ENCODE results near the gene ARHGAP23.

The ARHGAP23 gene

GRCh38 chr17:38557396-38557795, 129.1 kb downstream of the ARHGAP23 start (continued):
- TF ChIP-seq, protein P1, sequence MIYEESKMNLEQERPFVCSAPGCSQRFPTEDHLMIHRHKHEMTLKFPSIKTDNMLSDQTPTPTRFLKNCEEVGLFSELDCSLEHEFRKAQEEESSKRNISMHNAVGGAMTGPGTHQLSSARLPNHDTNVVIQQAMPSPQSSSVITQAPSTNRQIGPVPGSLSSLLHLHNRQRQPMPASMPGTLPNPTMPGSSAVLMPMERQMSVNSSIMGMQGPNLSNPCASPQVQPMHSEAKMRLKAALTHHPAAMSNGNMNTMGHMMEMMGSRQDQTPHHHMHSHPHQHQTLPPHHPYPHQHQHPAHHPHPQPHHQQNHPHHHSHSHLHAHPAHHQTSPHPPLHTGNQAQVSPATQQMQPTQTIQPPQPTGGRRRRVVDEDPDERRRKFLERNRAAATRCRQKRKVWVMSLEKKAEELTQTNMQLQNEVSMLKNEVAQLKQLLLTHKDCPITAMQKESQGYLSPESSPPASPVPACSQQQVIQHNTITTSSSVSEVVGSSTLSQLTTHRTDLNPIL (CRISPR knock-in tag; IDR thresholded peaks at IDR 0.05; ENCODE audit: low read depth), result no peak
- TF ChIP-seq PATZ1 (CRISPR knock-in tag; IDR thresholded peaks at IDR 0.05; ENCODE audit: borderline replicate concordance) (no peak), GLIS3 (CRISPR knock-in tag; IDR thresholded peaks at IDR 0.05) (no peak), ZFP30 (CRISPR knock-in tag; IDR thresholded peaks at IDR 0.05) (no peak), ZNF70 (CRISPR knock-in tag; IDR thresholded peaks at IDR 0.05) (no peak)

DNA sequence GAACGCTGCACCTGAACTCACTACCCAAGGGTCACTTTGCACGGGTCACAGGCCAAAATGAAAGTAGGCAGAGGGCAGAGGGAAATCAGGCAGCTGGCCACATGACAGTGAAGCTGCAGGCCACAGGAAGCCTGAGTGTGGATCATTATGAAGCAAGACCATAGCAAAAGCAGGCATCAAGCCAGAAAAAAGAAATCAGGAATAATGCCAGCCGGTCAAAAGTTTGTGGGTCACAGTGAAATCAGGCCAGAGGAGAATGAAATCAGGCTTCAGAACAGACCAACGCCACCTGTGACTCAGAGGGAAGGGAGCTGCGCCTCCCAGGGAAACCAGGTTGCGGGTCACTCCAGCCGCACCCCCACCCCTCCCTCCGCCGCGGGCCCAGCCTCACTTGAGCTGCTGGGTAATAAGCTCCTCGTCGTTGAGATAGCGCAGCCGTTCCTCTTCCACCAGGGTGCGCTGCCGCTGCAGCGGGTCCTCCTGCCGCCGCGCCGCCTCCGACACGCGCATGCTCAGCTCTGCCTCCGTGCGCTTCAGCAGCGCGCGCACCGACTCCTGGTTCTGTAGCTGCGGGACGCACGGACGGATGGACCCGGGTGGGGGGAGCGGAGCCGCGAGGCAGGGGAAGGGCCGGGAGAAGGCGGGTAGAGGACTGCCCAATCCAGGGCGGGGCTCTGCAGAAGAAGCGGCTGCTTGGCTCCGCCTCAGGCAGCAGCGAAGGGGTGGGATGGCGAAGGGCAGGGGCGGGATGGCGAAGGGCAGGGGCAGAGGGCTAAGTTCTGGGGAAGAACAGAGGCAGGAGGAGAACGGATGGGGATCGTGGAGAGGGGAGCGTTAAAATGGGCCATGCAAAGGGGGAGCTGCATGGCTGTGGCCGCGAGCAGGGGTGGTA, 129.8 kb downstream of the ARHGAP23 start:
- TF ChIP-seq OSR1 (CRISPR knock-in tag; IDR thresholded peaks at IDR 0.05), result no peak
- no peak for TF ChIP-seq ZNF70 (CRISPR knock-in tag; IDR thresholded peaks at IDR 0.05)
- no peak for TF ChIP-seq ESRRG (CRISPR knock-in tag; IDR thresholded peaks at IDR 0.05)
- no peak for TF ChIP-seq TSHZ2 (CRISPR knock-in tag; IDR thresholded peaks at IDR 0.05)
- no peak for TF ChIP-seq ZNF565 (CRISPR knock-in tag; conservative IDR thresholded peaks at IDR 0.05; ENCODE audit: low read depth)
- TF ChIP-seq BACH2 (CRISPR knock-in tag; IDR thresholded peaks at IDR 0.05; ENCODE audit: borderline replicate concordance), result no peak
- TF ChIP-seq TCF4 (CRISPR knock-in tag; IDR thresholded peaks at IDR 0.05; ENCODE audit: borderline replicate concordance), result no peak
- no peak for TF ChIP-seq ISL1 (CRISPR knock-in tag; IDR thresholded peaks at IDR 0.05)
- no peak for TF ChIP-seq ZNF8 (CRISPR knock-in tag; IDR thresholded peaks at IDR 0.05)
- peak; percentile 94 for ATAC-seq

DNA sequence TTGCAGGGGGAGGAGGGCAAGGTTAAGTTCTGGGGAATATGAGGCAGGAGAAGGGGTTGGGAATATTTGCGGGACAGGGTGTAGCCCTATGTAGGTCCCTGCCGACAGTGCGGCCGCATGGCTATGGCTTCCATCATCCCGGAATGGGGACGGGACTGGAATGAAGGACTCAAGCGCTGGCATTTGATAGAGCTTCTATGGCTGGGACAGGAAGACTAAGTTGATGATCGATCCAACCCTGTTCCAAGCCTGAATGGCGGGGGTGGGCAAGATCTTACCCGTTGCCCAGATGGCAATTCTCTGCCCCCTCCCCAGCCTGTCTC, 130.4 kb downstream of the ARHGAP23 start:
- TF ChIP-seq ZFP3 (CRISPR knock-in tag; IDR thresholded peaks at IDR 0.05) (no peak), CSDC2 (CRISPR knock-in tag; IDR thresholded peaks at IDR 0.05) (no peak)
- no peak; the same call in 2 of the 3 replicates for ATAC-seq

DNA sequence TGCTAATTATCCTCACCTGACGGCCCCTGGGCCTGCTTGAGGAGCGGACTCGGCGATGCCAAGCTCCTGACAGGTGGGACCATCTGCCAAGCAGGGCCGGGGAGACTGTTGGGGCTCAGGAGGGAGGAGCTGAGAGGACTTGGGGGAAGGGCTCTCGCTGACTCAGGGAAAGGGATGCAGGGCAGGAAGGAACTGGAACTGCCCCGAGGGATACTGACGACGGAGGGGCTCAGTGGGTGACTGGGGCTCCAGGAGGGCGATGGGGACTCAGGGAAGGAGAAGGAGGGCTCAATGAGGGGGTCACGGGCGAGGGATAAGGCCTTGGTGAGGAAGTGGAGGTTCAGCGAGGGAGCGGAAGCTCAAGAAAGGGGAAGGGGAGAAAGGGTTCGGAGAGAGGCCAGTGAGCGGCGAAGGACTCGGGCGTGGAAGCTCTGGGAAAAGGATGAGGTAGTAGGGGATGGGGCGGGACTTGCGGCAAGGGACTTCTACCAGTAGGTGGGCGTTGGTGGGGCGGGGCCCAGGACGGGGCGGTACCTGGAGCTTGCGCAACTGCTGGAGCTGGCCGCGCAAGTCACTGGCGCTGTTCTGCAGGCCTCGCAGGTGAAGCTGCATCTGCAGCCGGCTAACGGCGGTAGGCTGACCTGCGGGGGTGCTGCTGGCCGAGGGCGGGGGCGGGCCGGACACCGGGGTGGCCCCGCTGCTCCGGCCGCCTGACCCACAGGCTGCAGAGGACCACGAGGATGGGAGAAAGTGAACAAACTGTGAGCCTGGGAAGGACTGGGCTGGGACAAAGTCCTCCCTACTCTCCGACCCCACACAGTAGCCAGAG, 131.0 kb downstream of the ARHGAP23 start:
- ATAC-seq, result no peak
- TF ChIP-seq ZFP3 (CRISPR knock-in tag; IDR thresholded peaks at IDR 0.05) (no peak), ZC3H10 (CRISPR knock-in tag; IDR thresholded peaks at IDR 0.05) (no peak), SNAI2 (CRISPR knock-in tag; IDR thresholded peaks at IDR 0.05) (no peak), TSHZ2 (CRISPR knock-in tag; IDR thresholded peaks at IDR 0.05) (no peak), PPARA (CRISPR knock-in tag; IDR thresholded peaks at IDR 0.05; ENCODE audit: borderline replicate concordance) (no peak), GLIS3 (CRISPR knock-in tag; IDR thresholded peaks at IDR 0.05) (no peak), ZNF8 (CRISPR knock-in tag; IDR thresholded peaks at IDR 0.05) (no peak), ZNF70 (CRISPR knock-in tag; IDR thresholded peaks at IDR 0.05) (no peak), PATZ1 (CRISPR knock-in tag; IDR thresholded peaks at IDR 0.05; ENCODE audit: borderline replicate concordance) (no peak), OSR1 (CRISPR knock-in tag; IDR thresholded peaks at IDR 0.05) (no peak)
- TF ChIP-seq, protein P1 (CRISPR knock-in tag; IDR thresholded peaks at IDR 0.05; ENCODE audit: low read depth), result no peak
- TF ChIP-seq, protein P2, sequence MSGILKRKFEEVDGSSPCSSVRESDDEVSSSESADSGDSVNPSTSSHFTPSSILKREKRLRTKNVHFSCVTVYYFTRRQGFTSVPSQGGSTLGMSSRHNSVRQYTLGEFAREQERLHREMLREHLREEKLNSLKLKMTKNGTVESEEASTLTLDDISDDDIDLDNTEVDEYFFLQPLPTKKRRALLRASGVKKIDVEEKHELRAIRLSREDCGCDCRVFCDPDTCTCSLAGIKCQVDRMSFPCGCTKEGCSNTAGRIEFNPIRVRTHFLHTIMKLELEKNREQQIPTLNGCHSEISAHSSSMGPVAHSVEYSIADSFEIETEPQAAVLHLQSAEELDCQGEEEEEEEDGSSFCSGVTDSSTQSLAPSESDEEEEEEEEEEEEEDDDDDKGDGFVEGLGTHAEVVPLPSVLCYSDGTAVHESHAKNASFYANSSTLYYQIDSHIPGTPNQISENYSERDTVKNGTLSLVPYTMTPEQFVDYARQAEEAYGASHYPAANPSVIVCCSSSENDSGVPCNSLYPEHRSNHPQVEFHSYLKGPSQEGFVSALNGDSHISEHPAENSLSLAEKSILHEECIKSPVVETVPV (CRISPR knock-in tag; IDR thresholded peaks at IDR 0.05), result no peak

All from SK-N-SH treated with all-trans-retinoic acid at 6 μM for 48 hours (cell line).